Fibroblast of skin of back (primary cell): ENCODE measurements around the gene SMIM10. TPM values are rescaled to one million over a fixed set of nuclear protein-coding genes. Genes with fewer than 3 reads are reported as not detected.
A peak's percentile ranks its signal among the peaks of the same experiment; 100 is the strongest.
"Not testable (repeated sequence)": the region's sequence is repeated elsewhere in the genome, so short reads cannot be mapped to it uniquely, and the experiment has no call there.

Source experiments
- DNase-seq: peaks from one replicate; pipeline ENCODE4 v3.0.0-alpha.2; 2013
- polyA plus RNA-seq, 2 experiments: library from polyadenylated mRNA; unstranded; fragments of 120-200 nt; gene quantifications; one replicate each; pipeline ENCODE4 v1.2.1, GENCODE V29; 2013; ENCODE audit not compliant: insufficient read length in 2 of 2

The SMIM10 gene
- 4.2 TPM for polyA plus RNA-seq (2013, experiment 1 of 2; ENCODE audit: insufficient read length)
- polyA plus RNA-seq (2013, experiment 2 of 2; ENCODE audit: insufficient read length), result 4.1 TPM

- DNase-seq, result peak; percentile 76
These were observed at the start of gene SMIM10 for GRCh38 chrX:134990801-134991481. SMIM10 (plus strand) TSS chrX:134990991; CDS start chrX:134991096, 105 bp downstream.

- not testable (repeated sequence) for DNase-seq
These were observed 44.4 kb upstream of the SMIM10 start for GRCh38 chrX:134946364-134946763.

- peak; percentile 42 for DNase-seq
These were observed 42.2 kb upstream of the SMIM10 start for GRCh38 chrX:134948333-134949241.

GRCh38 chrX:134949271-134949670 is 41.5 kb upstream of the SMIM10 start:
- DNase-seq, result no peak

- no peak for DNase-seq
These were observed 33.0 kb upstream of the SMIM10 start for GRCh38 chrX:134957836-134958235.

- not testable (repeated sequence) for DNase-seq
These were observed 30.4 kb upstream of the SMIM10 start for GRCh38 chrX:134960366-134960765.

GRCh38 chrX:134963041-134963440 is 27.8 kb upstream of the SMIM10 start:
- DNase-seq, result peak; percentile 36

GRCh38 chrX:134969726-134970125 is 21.1 kb upstream of the SMIM10 start:
- DNase-seq, result no peak

GRCh38 chrX:134971926-134972325 is 18.9 kb upstream of the SMIM10 start:
- DNase-seq, result no peak

- DNase-seq, result no peak
These were observed 15.3 kb upstream of the SMIM10 start for GRCh38 chrX:134975516-134975915.

- DNase-seq, result no peak
These were observed 8.9 kb upstream of the SMIM10 start for GRCh38 chrX:134981910-134982309.

- no peak for DNase-seq
These were observed 8.0 kb upstream of the SMIM10 start for GRCh38 chrX:134982748-134983147.

- DNase-seq, result no peak
These were observed 5.3 kb upstream of the SMIM10 start for GRCh38 chrX:134985479-134985878.

GRCh38 chrX:134990475-134990800 is 353 bp upstream of the SMIM10 start:
- peak; percentile 9 for DNase-seq

- DNase-seq, result no peak
These were observed 6.9 kb downstream of the SMIM10 start for GRCh38 chrX:134997646-134998045.

GRCh38 chrX:134998246-134998645 is 7.5 kb downstream of the SMIM10 start:
- no peak for DNase-seq

- peak; percentile 69 for DNase-seq
These were observed 8.7 kb downstream of the SMIM10 start for GRCh38 chrX:134999469-134999868.

GRCh38 chrX:135000516-135000915 is 9.7 kb downstream of the SMIM10 start:
- peak; percentile 53 for DNase-seq

- peak; percentile 86 for DNase-seq
These were observed 13.3 kb downstream of the SMIM10 start for GRCh38 chrX:135003876-135004623.

GRCh38 chrX:135006187-135006586 is 15.4 kb downstream of the SMIM10 start:
- no peak for DNase-seq

GRCh38 chrX:135009057-135009610 is 18.3 kb downstream of the SMIM10 start:
- no peak for DNase-seq

- DNase-seq, result no peak
These were observed 19.0 kb downstream of the SMIM10 start for GRCh38 chrX:135009838-135010237.

- no peak for DNase-seq
These were observed 20.1 kb downstream of the SMIM10 start for GRCh38 chrX:135010921-135011320.
